Peyer's patch (tissue), 4 donors: Measurements from ENCODE around the gene MMP24. TPM values are rescaled to one million over a fixed set of nuclear protein-coding genes. Genes with fewer than 3 reads are reported as not detected.

Experiments
- DNase-seq, 3 donors: peaks; one replicate each; pipeline ENCODE4 v3.0.0-alpha.2; 2017 to 2019
- H3K27ac ChIP-seq, 4 donors: fragments of 200-600 bp; sonication (generic); one replicate each; pipeline ENCODE4 v1.5.1; 2016 to 2019
- H3K27me3 ChIP-seq, 2 donors: fragments of 200-600 bp; sonication (generic); one replicate each; pipeline ENCODE4 v1.5.1; 2019
- H3K36me3 ChIP-seq, 3 donors: fragments of 200-600 bp; sonication (generic); one replicate each; pipeline ENCODE4 v1.5.1; 2016 to 2019
- H3K4me1 ChIP-seq, 4 donors: fragments of 200-600 bp; sonication (generic); one replicate each; pipeline ENCODE4 v1.5.1; 2016 to 2019
- H3K4me3 ChIP-seq, 4 donors: fragments of 200-600 bp; sonication (generic); 1 replicate in 3 of 4; 2 replicates in 1 of 4; pipeline ENCODE4 v1.5.1; 2016 to 2019; ENCODE audit warnings: mild to moderate bottlenecking in 1 of 4
- H3K9me3 ChIP-seq, 4 donors: fragments of 200-600 bp; sonication (generic); one replicate each; pipeline ENCODE4 v1.5.1; 2016 to 2019; ENCODE audit warnings: mild to moderate bottlenecking in 1 of 4
- CTCF ChIP-seq, 6 experiments: fragments of 450-650 bp in 4 of 6; fragments of 200-600 bp in 2 of 6; sonication (generic) in 1 of 6; IDR thresholded peaks; one replicate each; pipeline ENCODE4 v1.5.1; 2017 to 2019; ENCODE audit warnings: antibody characterized with exemption in 6 of 6, mild to moderate bottlenecking in 3 of 6, moderate library complexity in 1 of 6
- POLR2A ChIP-seq, 2 donors: fragments of 450-650 bp; IDR thresholded peaks; one replicate each; pipeline ENCODE4 v1.5.1; 2017; ENCODE audit warnings: antibody characterized with exemption in 2 of 2, mild to moderate bottlenecking in 2 of 2, moderate library complexity in 2 of 2
- small RNA-seq, 2 donors: library from RNA; depleted of rRNA; stranded (forward); fragments of <200 nt; gene quantifications; one replicate each; pipeline ENCODE3, GENCODE V24; 2016
- total RNA-seq, 4 donors: library from RNA; depleted of rRNA; stranded (reverse); fragments of >200 nt; gene quantifications; one replicate each; pipeline ENCODE4 v1.1.0, GENCODE V29; 2016

Gene MMP24
- total RNA-seq, 4 donors from 2014 or later = 0.70 to 2.7 (median 1.3) TPM; not detected in 1

DNA sequence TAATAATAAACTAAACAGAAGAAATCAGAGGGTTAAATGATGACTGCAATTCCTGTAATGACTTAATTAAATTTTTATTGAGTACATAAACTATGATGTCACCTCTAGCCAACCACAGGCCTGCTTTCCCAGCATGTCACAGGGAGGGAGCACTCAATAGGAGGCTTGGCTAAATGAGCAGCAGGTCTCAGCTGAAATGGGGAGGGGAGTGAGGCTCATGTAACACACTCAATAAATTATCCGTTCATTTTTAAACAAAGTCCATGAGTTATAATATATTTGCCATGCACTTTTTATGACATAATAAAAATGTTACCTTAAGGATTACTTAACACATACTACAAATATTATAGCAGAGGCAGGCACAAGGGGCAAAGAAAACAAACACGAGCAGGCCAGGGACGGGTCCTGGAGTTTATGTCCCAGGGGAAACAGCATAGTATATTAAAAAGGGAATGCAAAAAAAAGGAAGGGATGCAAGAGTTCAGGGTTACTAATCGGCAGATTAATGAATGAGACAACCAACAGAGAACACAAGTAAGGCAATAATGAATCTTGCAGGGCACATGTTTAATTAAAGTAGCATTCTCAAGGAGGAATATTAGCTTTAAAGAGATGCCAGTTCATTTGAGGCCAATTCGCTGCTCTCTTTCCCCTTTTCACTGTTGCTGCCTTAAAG, 92.8 kb downstream of the MMP24 start:
- Histone ChIP-seq H3K27me3 (no peaks in the 10 kb centered on the region), H3K9me3 (no peaks in the 10 kb centered on the region), H3K4me3 (no peak overlapping the region), H3K27ac (peak overlapping the region in 3 of 4 donors; percentile 55 to 97 (median 86)), H3K36me3 (no peaks in the 10 kb centered on the region), H3K4me1 (peaks cover 0 to 16% (median 2%) of the 10 kb centered on the region in 4 donors)
- peak in 1 of 3 donors; percentile 71 for DNase-seq
- TF ChIP-seq POLR2A (IDR thresholded peaks at IDR 0.05) (no peak), CTCF (IDR thresholded peaks at IDR 0.05) (no peak)

DNA sequence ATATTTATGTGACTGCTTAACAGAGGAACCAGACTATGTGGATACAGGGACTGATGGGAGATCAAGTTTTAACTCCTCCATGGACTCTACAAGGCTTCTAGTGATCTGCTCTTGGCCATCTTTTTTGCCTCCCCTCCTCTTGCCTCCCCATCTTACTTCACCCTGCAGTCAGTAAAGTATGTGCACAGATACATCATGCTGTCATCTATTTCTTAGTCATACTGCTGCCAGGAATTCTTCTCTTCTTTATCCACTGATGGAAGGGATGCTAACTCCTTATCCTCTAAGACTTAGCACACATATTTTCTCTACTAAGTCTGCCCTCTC, 93.3 kb downstream of the MMP24 start:
- Histone ChIP-seq H3K9me3 (no peaks in the 10 kb centered on the region), H3K36me3 (no peaks in the 10 kb centered on the region), H3K27ac (peak overlapping the region in 3 of 4 donors; percentile 55 to 97 (median 86)), H3K27me3 (no peaks in the 10 kb centered on the region), H3K4me3 (no peak overlapping the region), H3K4me1 (peaks cover 0 to 16% (median 2%) of the 10 kb centered on the region in 4 donors)
- no peak for TF ChIP-seq POLR2A (IDR thresholded peaks at IDR 0.05)
- DNase-seq = no peak

DNA sequence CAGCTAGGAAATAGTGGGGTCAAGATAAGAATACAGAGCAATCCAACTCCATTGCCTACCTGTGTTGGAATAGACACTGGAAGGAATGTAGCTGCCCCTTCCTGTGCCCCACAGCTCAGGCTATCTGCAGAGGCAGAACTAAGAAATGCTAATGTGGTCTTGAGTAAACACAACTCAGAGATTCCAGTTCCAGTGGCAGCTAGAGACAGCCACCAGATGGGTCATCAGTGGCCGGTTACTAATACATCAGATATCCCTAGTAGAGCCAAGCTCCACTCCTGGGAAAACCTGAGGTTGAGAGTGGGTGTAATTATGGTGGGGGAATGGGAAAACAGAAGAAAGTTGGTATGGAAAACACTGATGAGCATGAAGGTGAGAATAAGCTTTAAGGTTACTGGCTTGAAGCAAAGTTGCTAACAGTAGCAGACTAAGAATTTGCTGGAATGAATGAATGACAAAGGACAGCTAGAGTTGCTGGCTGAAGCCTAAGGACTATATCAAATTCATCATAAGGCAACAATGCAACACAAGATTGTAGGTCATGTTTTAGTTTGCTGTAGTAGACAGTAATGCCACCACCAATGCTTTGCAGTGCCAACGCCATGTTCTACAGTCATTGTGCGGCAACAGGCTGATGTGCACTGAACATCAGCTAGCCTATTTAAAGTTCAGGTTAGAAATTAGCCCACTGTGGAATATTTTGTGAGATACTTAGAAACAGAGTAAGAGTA, 94.1 kb downstream of the MMP24 start:
- Histone ChIP-seq H3K27me3 (no peaks in the 10 kb centered on the region), H3K9me3 (no peaks in the 10 kb centered on the region), H3K36me3 (no peaks in the 10 kb centered on the region), H3K27ac (peak overlapping the region in 1 of 4 donors; percentile 97), H3K4me3 (no peak overlapping the region), H3K4me1 (peaks cover 0 to 20% (median 2%) of the 10 kb centered on the region in 4 donors)
- DNase-seq = no peak
- no peak for TF ChIP-seq POLR2A (IDR thresholded peaks at IDR 0.05)
- TF ChIP-seq CTCF (IDR thresholded peaks at IDR 0.05) = no peak

GRCh38 chr20:35325401-35325800, 98.9 kb downstream of the MMP24 start:
- peak overlapping the region in 2 of 4 donors; percentile 71 to 80 for H3K27ac ChIP-seq
- no peaks in the 10 kb centered on the region for H3K36me3 ChIP-seq
- DNase-seq = no peak
- H3K27me3 ChIP-seq = no peaks in the 10 kb centered on the region
- H3K4me1 ChIP-seq = peaks cover 0 to 33% (median 3%) of the 10 kb centered on the region in 4 donors
- H3K4me3 ChIP-seq = no peak overlapping the region
- no peak for TF ChIP-seq CTCF (IDR thresholded peaks at IDR 0.05)
- no peak for TF ChIP-seq POLR2A (IDR thresholded peaks at IDR 0.05)
- no peaks in the 10 kb centered on the region for H3K9me3 ChIP-seq

DNA sequence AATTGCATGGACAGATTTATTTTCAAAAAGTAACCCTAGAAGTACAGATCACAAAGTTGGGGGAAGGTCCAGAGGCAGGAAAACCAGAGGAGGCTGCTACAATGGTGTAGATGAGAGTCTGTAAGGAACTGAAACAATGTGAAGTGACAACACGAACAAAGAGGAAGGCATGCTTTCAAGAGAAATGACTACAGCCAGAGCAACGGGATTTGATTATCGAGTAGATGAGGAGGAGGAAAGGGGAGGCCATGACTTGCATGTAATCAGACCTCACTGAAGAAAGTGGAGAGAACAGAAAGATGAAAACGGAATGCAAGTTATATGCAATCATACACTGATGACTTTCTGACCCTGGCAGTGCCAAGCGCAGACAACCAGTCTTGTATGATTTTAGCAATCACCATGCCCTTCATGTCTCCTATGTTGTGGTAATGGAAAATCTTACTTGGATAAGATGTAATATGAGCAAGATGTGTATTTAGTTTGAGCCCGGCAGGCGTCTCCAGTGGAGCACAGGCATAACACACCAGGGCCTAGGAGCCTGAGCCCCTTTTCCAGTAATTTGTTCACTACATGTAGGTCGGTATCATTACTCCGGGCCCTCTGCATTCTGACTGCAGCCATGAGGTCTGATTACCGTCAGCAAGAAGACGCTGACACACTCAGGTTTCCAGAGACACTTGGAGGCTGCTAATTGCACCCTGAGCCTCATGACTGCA, 99.7 kb downstream of the MMP24 start:
- H3K36me3 ChIP-seq = no peaks in the 10 kb centered on the region
- peak overlapping the region in 3 of 4 donors; percentile 19 to 80 (median 71) for H3K27ac ChIP-seq
- H3K9me3 ChIP-seq = no peaks in the 10 kb centered on the region
- no peak overlapping the region for H3K4me3 ChIP-seq
- TF ChIP-seq POLR2A (IDR thresholded peaks at IDR 0.05) = no peak
- no peak for TF ChIP-seq CTCF (IDR thresholded peaks at IDR 0.05)
- H3K27me3 ChIP-seq = no peaks in the 10 kb centered on the region
- DNase-seq = no peak
- peaks cover 0 to 33% (median 3%) of the 10 kb centered on the region in 4 donors for H3K4me1 ChIP-seq

Small RNA genes within 50 kb of the gene (small RNA-seq; reads per million reads assigned to genes)
- 0 to 0.47 reads per million in 2 donors for gene MT1P3
- gene RNA5SP483 = 0 reads per million in 2 donors

Other genes with a start within 250 kb of the MMP24 start
- gene TRPC4AP, start 133.9 kb upstream of the MMP24 start, total RNA-seq = 100 to 1,000 TPM in 1 of 4 donors, 10 to 100 TPM in 3; 62.7 to 101 (median 80.8) TPM
- 10 to 100 TPM; 18.2 to 38.3 (median 33.8) TPM for gene EDEM2, start 79.4 kb upstream of the MMP24 start, total RNA-seq
- 10 to 100 TPM; 14.2 to 51.2 (median 25.8) TPM for gene PROCR, start 54.6 kb upstream of the MMP24 start, total RNA-seq
- gene MMP24OS, start 51.4 kb downstream of the MMP24 start, total RNA-seq = 10 to 100 TPM; 23.1 to 86.1 (median 58.6) TPM
- gene EIF6, start 58.1 kb downstream of the MMP24 start, total RNA-seq = 100 to 1,000 TPM in 3 of 4 donors, 10 to 100 TPM in 1; 77.6 to 196 (median 157) TPM
- gene FAM83C, start 65.7 kb downstream of the MMP24 start, total RNA-seq = not detected
- gene UQCC1, start 185.3 kb downstream of the MMP24 start, total RNA-seq = 10 to 100 TPM; 35.5 to 98.2 (median 37.8) TPM
- gene GDF5, start 211.5 kb downstream of the MMP24 start, total RNA-seq = not detected
- 100 to 1,000 TPM in 1 of 4 donors, 10 to 100 TPM in 3; 26.1 to 121 (median 38.3) TPM for gene CEP250, start 228.9 kb downstream of the MMP24 start, total RNA-seq